Measurements from ENCODE around the gene CELF2.

DNA sequence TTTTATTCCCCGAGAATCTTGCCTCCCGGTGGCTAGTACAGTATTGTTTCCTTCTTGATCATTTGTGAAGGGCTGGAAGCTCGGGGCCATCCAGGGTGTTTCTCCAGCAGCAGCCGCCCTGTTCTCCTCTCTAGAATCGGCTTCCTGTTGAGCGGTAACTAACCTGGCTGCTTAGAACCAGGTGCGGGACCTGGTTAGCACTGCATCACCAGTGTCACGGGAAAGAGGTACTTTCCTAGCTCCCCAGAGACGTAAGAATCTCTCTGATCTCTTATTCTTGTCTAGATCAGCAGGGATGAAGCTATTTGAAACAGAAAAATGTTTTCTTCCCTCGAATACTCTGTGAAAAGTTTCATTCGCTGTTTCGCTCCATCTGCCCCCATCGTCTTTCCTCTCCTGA, 239.2 kb downstream of the CELF2 start:
- TF ChIP-seq, protein P1, sequence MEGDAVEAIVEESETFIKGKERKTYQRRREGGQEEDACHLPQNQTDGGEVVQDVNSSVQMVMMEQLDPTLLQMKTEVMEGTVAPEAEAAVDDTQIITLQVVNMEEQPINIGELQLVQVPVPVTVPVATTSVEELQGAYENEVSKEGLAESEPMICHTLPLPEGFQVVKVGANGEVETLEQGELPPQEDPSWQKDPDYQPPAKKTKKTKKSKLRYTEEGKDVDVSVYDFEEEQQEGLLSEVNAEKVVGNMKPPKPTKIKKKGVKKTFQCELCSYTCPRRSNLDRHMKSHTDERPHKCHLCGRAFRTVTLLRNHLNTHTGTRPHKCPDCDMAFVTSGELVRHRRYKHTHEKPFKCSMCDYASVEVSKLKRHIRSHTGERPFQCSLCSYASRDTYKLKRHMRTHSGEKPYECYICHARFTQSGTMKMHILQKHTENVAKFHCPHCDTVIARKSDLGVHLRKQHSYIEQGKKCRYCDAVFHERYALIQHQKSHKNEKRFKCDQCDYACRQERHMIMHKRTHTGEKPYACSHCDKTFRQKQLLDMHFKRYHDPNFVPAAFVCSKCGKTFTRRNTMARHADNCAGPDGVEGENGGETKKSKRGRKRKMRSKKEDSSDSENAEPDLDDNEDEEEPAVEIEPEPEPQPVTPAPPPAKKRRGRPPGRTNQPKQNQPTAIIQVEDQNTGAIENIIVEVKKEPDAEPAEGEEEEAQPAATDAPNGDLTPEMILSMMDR (conservative IDR thresholded peaks at IDR 0.05; ENCODE audit: low read depth, low read length) = no peak
- TF ChIP-seq EZH2 (IDR thresholded peaks at IDR 0.05; ENCODE audit: borderline replicate concordance, low read depth, low read length, poor library complexity, severe bottlenecking) = no peak
